Natural killer cell treated with Interleukin-12 subunit alpha and Interleukin-12 subunit beta and Interleukin-15 and Interleukin-18, amount 100 ng/mL, for 72 hours (primary cell): ENCODE data around the gene HLCS. TPM values are rescaled to one million over a fixed set of nuclear protein-coding genes. Genes with fewer than 3 reads are reported as not detected.

Experiments used
- total RNA-seq, 2 donors: library from RNA; stranded (reverse); gene quantifications; one replicate each; pipeline ENCODE4 v1.2.3, GENCODE V29; 2022

The HLCS gene
- total RNA-seq, 2 donors from 2014 or later: 16.1 to 30.7 TPM

Other genes with a start within 250 kb of the HLCS start
- not detected for gene RIPPLY3, start 40.0 kb upstream of the HLCS start, total RNA-seq
- gene PIGP, start 106.4 kb upstream of the HLCS start, total RNA-seq: 10 to 100 TPM; 11.2 to 15.9 TPM
- 10 to 100 TPM; 32.8 to 84.2 TPM for gene TTC3, start 106.6 kb upstream of the HLCS start, total RNA-seq